K562 (cell line): ENCODE measurements around the gene C4BPB. TPM values are rescaled to one million over a fixed set of nuclear protein-coding genes. Genes with fewer than 3 reads are reported as not detected.
A peak's percentile ranks its signal among the peaks of the same experiment; 100 is the strongest.

Experiments used
- AFF4 ChIP-seq: sonication (generic); formaldehyde crosslinking; IDR thresholded peaks from 2 replicates; pipeline ENCODE4 v1.8.0; 2023; ENCODE audit warnings: mild to moderate bottlenecking, missing genetic modification reagents
- BRF2 ChIP-seq: IDR thresholded peaks from 3 replicates; pipeline ENCODE4 v1.6.1; 2011; ENCODE audit warnings: borderline replicate concordance, mild to moderate bottlenecking; ENCODE audit not compliant: insufficient read length, insufficient read depth
- CC2D1A ChIP-seq: fragments of 450-650 bp; IDR thresholded peaks from 2 replicates; pipeline ENCODE4 v1.6.1; 2017; ENCODE audit warnings: mild to moderate bottlenecking
- FOSL1 ChIP-seq: fragments of 200-800 bp; sonication (Bioruptor generic); conservative IDR thresholded peaks from 2 replicates; pipeline ENCODE4 v1.6.1; 2016; ENCODE audit warnings: missing genetic modification characterization, missing compliant biosample characterization
- FOXK2 ChIP-seq, 2 experiments: fragments of 450-650 bp; IDR thresholded peaks in 1 of 2; conservative IDR thresholded peaks in 1 of 2; 2 replicates each; pipeline ENCODE4 v1.6.1; 2016; ENCODE audit warnings: low read depth in 2 of 2, mild to moderate bottlenecking in 1 of 2
- GABPB1 ChIP-seq: sonication (generic); formaldehyde crosslinking; IDR thresholded peaks from 2 replicates; pipeline ENCODE4 v1.8.0; 2022; ENCODE audit warnings: mild to moderate bottlenecking, missing genetic modification reagents
- JUND ChIP-seq, 2 experiments: IDR thresholded peaks; 2 replicates in 1 of 2; 3 replicates in 1 of 2; pipeline ENCODE4 v1.6.1; 2011; ENCODE audit warnings: borderline replicate concordance in 2 of 2, low read depth in 2 of 2, low read length in 2 of 2, improper control_type of control experiment in 1 of 2, missing biosample characterization in 1 of 2, missing genetic modification characterization in 1 of 2, missing genetic modification reagents in 1 of 2
- PRMT5 ChIP-seq: sonication (generic); formaldehyde crosslinking; IDR thresholded peaks from 2 replicates; pipeline ENCODE4 v1.5.0; 2020; ENCODE audit warnings: missing genetic modification reagents
- RAD51 ChIP-seq: fragments of 450-650 bp; IDR thresholded peaks from 2 replicates; pipeline ENCODE4 v1.7.1; 2016; ENCODE audit warnings: low read depth, mild to moderate bottlenecking, borderline replicate concordance
- RBBP5 ChIP-seq: fragments of 200-600 bp; sonication (generic); IDR thresholded peaks from 2 replicates; pipeline ENCODE4 v1.6.1; 2012; ENCODE audit warnings: borderline replicate concordance, mild to moderate bottlenecking, low read length, control low read depth, inconsistent platforms; ENCODE audit not compliant: insufficient read depth, poor library complexity, severe bottlenecking
- SAFB2 ChIP-seq: fragments of 200-400 bp; formaldehyde crosslinking; IDR thresholded peaks from 2 replicates; pipeline ENCODE4 v1.6.1; 2018; ENCODE audit warnings: borderline replicate concordance, low read length, low read depth, moderate library complexity; ENCODE audit not compliant: severe bottlenecking
- TEAD1 ChIP-seq, 2 experiments: fragments of 450-650 bp in 1 of 2; sonication (generic) in 1 of 2; formaldehyde crosslinking; IDR thresholded peaks; 2 replicates each; pipeline versions ENCODE4 v1.4.0 to v1.8.0; 2020 to 2022; ENCODE audit warnings: mild to moderate bottlenecking in 2 of 2, missing genetic modification reagents in 1 of 2
- XRCC5 ChIP-seq: fragments of 200-400 bp; formaldehyde crosslinking; IDR thresholded peaks from 2 replicates; pipeline ENCODE4 v1.6.1; 2017; ENCODE audit warnings: low read depth, mild to moderate bottlenecking, low read length
- ZNF584 ChIP-seq: fragments of 200-800 bp; sonication (Bioruptor generic); IDR thresholded peaks from 2 replicates; pipeline ENCODE4 v1.6.1; 2016; ENCODE audit warnings: low read depth, mild to moderate bottlenecking, missing genetic modification characterization, missing compliant biosample characterization
- ZNF592 ChIP-seq: fragments of 450-650 bp; IDR thresholded peaks from 2 replicates; pipeline ENCODE4 v1.6.1; 2017; ENCODE audit warnings: antibody characterized with exemption, mild to moderate bottlenecking
- polyA plus RNA-seq, 8 experiments: library from polyadenylated mRNA; depleted of rRNA in 4 of 8; stranded (reverse) in 5 of 8; unstranded in 3 of 8; fragments of >200 nt; fragmentation: Nextera tagmentation in 2 of 8; fragmentation: Illumina TruSeq in 1 of 8; extraction: Ambion mirVana in 2 of 8; extraction: Trizol in 1 of 8; gene quantifications; 2 replicates each; pipeline versions ENCODE4 v1.2.1 to v1.2.3, GENCODE V29; 2011 to 2014; ENCODE audit warnings: inconsistent platforms in 1 of 8, missing spikeins in 1 of 8
- total RNA-seq, 7 experiments: library from RNA; depleted of rRNA in 6 of 7; stranded (reverse); fragments of >200 nt in 6 of 7; fragmentation: Illumina TruSeq in 2 of 7; extraction: Trizol in 2 of 7; gene quantifications; 2 replicates each; pipeline versions ENCODE4 v1.2.1 to v1.2.3, GENCODE V29; 2011 to 2021; ENCODE audit warnings: low replicate concordance in 1 of 7

Gene C4BPB
- total and polyA plus RNA-seq, 9 of the 15 experiments (the other 6 are each of a cell fraction or from before 2014, with no cell fraction given): not detected

GRCh38 chr1:207051191-207051943 is 37.3 kb upstream of the C4BPB start, which contains the start of gene YOD1 (continued):
- TF ChIP-seq PRMT5 (CRISPR knock-in tag) (no peak), JUND (IDR thresholded peaks at IDR 0.05; ENCODE audit: borderline replicate concordance, low read depth, low read length) (peak; percentile 52; the same call in 1 of the 2 replicates), JUND (tag; IDR thresholded peaks at IDR 0.05; ENCODE audit: borderline replicate concordance, low read depth, low read length) (peak; percentile 46; the same call in 1 of the 3 replicates), RAD51 (no peak), AFF4 (peak; percentile 88), BRF2 (no peak), ZNF584 (CRISPR knock-in tag) (0 out of 2 replicates have a peak, but pooled peaks have one; percentile 50), XRCC5 (peak; percentile 3; the same call in 1 of the 2 replicates), TEAD1 (CRISPR knock-in tag; IDR thresholded peaks at IDR 0.05) (peak in 1 of 2 experiments; percentile 5; a peak in 1 of 4 replicates), RBBP5 (no peak), FOXK2 (conservative IDR thresholded peaks at IDR 0.05 in 1 of 2, IDR thresholded peaks at IDR 0.05 in 1 of 2; ENCODE audit: low read depth in 2 of 2) (no peak), FOSL1 (tag) (peak; percentile 74), SAFB2 (no peak), CC2D1A (no peak), ZNF592 (peak; percentile 80), GABPB1 (CRISPR knock-in tag) (peak; percentile 56)
